ENCODE results near the gene TGFB3.
"Not testable (repeated sequence)": the region's sequence is repeated elsewhere in the genome, so short reads cannot be mapped to it uniquely, and the experiment has no call there.

The TGFB3 gene

DNA sequence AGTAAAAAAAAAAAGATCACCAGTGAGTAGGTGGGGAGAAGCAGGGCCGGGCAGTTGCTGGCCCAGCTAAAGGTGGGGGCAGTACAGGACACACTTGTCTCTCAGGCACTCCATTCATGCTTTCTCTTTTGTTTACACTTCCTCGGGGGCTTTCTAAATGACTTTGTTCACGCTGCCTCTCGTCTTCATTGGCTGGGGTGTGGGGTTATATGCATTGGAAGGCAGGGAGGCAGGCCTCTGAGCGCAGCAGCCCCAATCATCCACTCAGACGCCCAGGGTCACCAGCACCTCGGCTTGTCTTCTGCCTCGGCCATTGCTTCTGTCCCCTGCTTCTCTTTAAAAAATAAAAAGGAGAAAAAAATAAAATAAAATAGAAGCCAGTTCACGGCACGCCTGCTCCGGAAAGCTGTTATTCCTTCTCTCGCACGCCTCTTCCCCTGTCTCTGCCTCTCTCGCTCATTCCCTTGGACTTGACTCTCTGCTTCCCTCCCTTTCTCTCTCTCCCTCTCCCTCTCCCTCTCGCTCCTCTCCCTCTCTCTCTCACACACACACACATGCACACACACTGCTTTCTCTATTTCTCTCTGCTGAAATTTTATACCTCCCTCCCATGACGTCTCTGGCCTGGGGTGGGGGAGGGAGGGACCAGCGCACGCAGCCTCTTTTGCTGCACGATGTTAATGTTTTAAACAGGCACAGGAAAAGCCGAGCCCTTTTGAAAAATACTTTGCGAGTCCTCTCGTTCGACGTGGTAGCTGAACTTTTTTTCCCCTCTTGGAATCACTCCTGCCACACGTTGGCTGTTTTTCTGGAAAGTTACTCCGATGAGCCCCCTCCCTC is at the start of gene TGFB3:
TGFB3 (minus strand) TSS at position 570 of the 840 bp plus-strand sequence. CDS start 1,102 bp downstream, outside the sequence.
- DNase-seq (ENCODE audit: extremely low read depth in 1 of 2, low read depth in 1 of 2), result peak in 1 of 2 donors; percentile 25

GRCh38 chr14:76024211-76024907 is 42.6 kb upstream of the TGFB3 start:
- DNase-seq (ENCODE audit: extremely low read depth in 1 of 2, low read depth in 1 of 2), result no peak

DNA sequence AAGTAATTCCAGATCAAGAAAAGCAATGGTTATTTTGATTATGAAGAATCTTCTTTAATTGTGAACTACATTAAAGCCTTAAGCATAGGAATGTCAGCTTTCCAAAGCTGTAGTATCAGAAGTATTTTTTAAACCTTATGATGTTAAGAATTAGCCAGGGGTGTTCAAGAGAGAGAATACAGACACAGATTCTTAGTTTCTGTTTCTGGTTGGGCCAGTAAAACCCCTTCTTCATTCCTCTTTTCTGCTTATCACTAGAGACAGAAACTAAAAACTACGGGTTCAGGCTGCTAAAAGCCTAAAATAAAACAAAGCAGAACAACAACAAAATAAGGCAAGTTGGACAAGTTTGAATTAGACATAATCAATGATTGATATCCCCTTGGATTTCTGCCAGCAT is 42.0 kb upstream of the TGFB3 start:
- no peak for DNase-seq (ENCODE audit: extremely low read depth in 1 of 2, low read depth in 1 of 2)

DNA sequence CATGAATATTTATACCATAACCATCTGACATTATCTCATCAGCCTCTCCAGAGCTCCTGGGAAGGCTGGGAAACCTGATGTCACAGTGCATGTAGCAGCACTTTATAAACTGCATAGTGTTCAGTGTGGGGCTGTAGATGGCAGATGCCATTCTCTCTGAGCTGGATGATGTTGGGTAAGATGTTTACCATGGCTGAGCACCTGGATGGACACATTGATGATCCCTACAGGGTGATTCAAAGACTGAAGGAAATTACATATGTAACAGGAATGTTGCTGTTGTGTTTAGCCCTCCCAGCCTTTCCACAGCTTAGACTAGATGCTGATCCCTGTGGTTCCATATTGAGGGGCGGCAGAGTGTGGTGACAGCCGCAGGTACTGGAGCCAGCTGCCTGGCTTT is 41.2 kb upstream of the TGFB3 start:
- no peak for DNase-seq (ENCODE audit: extremely low read depth in 1 of 2, low read depth in 1 of 2)

DNA sequence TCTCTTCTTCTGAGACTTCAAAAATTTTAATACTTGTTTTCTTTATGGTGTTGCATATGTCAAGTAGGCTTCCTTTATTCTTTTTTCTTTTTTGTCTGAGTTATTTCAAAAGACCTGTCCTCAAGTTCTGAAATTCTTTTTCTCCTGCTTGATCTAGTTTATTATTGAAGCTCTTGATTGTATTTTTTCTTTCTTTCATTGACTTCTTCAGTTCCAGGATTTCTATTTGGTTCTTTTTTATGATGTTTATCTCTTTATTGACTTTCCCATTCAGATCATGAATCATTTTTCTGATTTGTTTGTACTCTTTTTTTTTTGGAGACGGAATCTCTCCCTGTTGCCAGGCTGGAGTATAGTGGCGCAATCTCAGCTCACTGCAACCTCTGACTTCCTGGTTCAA is 37.9 kb upstream of the TGFB3 start:
- DNase-seq (ENCODE audit: extremely low read depth in 1 of 2, low read depth in 1 of 2), result no peak

- DNase-seq (ENCODE audit: extremely low read depth in 1 of 2, low read depth in 1 of 2), result no peak
Observed at GRCh38 chr14:76015668-76016067, 33.9 kb upstream of the TGFB3 start.

DNA sequence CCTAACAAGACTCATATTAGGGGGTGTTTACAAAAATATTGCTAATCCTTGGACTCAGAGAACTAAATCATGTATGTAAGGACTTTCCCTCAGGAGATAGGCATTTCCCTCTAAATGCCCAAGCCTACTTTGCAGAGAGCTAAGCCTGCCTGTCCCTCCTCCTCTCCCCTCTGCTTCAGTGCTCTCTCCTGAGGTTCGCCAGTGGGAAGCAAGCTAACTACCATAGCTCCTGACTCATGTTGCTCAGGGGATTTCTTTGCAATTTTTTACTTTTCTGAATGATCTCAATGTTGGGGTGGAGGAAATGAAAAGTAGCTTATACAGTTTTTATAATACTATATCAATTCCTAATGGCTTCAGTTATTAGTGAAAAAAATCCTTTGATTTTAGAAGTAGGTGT is 33.4 kb upstream of the TGFB3 start:
- no peak for DNase-seq (ENCODE audit: extremely low read depth in 1 of 2, low read depth in 1 of 2)

- DNase-seq (ENCODE audit: extremely low read depth in 1 of 2, low read depth in 1 of 2), result no peak
Observed at GRCh38 chr14:76012354-76012753, 30.6 kb upstream of the TGFB3 start.

DNA sequence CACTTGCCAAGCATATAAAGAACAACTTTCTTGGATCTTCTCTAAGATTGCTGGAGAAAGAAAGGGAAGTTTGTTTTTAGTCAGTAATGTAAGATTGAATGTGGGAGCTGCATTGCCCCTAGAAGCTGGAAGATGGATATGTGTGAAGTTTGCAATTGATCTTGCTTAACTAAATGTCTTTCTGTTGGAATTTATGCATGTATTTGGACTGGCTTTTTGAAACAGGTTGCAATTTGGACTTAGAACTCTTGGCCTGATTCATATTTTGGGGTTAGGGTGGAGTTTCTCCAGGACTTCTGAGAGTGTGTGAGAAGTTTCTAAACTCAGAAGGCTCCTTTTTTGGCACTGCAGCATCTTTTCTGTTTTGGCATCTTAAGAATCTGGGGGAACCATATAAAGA is 30.1 kb upstream of the TGFB3 start:
- no peak for DNase-seq (ENCODE audit: extremely low read depth in 1 of 2, low read depth in 1 of 2)

GRCh38 chr14:76009627-76010026 is 27.8 kb upstream of the TGFB3 start:
- not testable (repeated sequence) for DNase-seq (ENCODE audit: extremely low read depth in 1 of 2, low read depth in 1 of 2)

DNA sequence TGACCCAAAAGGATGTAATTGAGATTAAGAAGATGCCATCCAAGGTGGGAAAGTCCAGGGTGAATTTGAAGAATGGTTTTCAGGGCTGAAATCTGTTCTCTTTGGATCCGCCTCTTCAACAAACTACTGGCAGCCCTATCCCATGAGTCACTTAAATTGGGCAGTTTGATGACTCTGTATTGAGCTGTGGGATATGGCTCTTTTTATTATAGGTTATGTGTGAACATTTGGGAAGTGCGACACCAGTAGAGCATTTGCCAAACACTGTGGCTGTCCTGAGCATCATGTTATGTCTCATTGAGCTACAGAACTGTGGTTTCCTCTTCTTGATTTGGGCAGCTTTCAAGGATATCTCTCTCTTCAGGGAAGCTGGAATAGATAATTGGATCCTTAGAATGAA is 26.1 kb upstream of the TGFB3 start:
- no peak for DNase-seq (ENCODE audit: extremely low read depth in 1 of 2, low read depth in 1 of 2)

- DNase-seq (ENCODE audit: extremely low read depth in 1 of 2, low read depth in 1 of 2), result no peak
Observed at GRCh38 chr14:76007379-76007778, 25.6 kb upstream of the TGFB3 start.

DNA sequence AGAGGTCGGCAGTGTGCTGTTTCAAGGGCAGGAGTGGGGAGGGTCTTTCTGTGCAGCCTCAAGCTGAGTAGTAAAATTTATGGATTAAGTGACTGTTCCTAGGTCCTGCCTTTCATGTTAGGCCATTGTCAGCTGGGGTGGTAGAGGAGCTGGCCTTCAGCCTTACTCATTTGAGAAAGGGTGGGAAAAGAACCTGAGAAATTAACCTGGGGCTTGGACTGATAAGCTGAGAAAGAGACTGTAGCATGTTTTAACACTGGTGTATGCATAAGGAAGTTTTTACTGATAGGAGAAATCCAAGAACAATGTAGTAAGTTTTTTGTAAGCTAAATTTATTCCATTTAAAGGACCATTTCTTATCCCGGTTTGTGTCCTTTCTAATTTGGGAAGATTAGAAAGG is 24.5 kb upstream of the TGFB3 start:
- DNase-seq (ENCODE audit: extremely low read depth in 1 of 2, low read depth in 1 of 2), result no peak

DNA sequence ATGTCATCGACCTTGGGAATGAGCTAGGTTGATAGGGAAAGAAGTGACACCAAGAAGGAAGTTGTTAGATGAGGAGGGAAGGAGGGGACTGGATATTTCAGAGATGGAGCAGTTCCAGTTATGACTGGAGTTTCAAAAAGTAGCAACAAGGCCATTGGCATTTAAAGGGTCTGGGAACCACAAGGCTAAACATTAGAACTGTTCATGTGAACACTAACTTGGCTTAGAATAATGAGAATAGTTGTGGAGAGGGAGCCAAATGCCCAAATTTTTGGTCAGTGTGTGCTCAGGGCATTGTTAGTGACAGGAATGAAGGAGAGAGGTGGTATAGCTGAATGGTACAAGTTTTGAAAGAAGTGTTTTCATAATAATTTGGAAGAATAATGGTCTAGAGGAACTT is 20.6 kb upstream of the TGFB3 start:
- DNase-seq (ENCODE audit: extremely low read depth in 1 of 2, low read depth in 1 of 2), result no peak

DNA sequence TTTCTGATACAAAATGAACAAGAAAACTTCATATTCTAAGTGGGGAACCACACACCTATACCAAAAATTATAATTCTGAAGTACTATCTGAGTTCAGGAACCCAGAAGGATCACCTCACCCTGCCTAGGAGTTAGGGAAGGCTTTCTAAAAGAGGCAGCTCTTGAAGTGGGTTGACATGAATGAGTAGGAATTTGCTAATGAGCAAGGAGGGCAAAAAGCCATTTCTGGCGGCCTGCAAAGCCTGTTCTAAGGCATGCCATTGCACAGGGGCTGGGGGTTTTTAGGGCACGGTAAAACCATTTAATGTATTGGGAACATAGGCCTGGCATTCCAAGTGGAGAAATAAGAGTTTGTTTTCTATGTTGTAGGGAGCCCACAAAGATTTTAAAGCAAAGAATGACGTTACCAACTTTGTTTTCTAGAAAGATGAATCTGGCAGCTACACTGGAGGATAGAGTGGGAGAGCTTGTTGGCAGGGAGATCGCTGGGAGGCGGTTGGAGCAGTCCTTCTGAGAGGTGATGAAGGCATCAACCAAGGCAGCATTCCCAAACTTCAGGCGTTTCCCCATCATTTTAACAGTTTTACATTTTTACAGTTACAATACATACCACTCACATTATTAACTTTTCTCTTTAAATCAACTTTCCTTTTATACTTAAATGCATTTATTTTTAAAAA is 17.9 kb upstream of the TGFB3 start:
- no peak for DNase-seq (ENCODE audit: extremely low read depth in 1 of 2, low read depth in 1 of 2)

DNA sequence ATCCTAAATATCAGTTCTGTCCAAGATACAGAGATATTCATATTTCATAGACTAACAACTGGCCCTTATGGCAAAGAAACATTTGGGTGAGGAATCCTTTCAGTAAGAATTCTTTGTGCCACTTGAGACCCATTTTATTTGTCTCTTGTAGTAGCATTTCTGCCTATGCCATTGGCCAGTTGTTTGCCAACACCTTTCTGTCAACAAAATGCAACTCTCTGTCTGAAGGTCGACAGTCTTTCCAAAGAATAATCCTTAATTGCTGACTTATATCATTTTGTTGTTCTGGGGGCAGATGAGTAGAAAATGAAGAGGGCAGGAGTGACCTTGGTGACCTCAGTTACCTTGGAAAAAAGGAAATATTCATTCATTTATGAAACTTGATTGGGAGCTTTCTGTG is 14.7 kb upstream of the TGFB3 start:
- DNase-seq (ENCODE audit: extremely low read depth in 1 of 2, low read depth in 1 of 2), result no peak

GRCh38 chr14:75995372-75996041 is 13.7 kb upstream of the TGFB3 start:
- no peak for DNase-seq (ENCODE audit: extremely low read depth in 1 of 2, low read depth in 1 of 2)

DNA sequence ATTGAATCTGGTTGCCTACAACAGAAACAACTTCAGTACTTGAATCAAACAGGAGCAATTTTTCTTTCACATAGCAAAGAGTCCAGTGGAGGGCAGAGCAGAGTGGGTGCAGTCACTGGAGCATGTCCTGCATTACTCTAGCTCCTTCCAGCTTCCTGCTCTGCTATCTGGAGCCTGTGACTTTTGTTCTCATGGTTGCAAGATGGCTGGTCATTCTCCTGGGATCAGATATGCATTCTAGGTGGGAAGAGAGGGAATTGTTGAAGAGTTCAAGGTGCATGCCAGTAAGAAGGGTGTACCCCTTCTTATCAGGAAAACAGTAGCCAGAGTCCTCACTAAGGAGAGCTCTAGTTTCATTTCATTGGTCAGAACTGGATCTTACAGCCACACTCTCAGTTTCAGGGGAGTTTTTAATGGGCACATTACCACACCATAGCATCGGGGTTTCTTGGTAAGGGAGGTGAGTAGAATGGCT is 11.8 kb upstream of the TGFB3 start:
- no peak for DNase-seq (ENCODE audit: extremely low read depth in 1 of 2, low read depth in 1 of 2)

DNA sequence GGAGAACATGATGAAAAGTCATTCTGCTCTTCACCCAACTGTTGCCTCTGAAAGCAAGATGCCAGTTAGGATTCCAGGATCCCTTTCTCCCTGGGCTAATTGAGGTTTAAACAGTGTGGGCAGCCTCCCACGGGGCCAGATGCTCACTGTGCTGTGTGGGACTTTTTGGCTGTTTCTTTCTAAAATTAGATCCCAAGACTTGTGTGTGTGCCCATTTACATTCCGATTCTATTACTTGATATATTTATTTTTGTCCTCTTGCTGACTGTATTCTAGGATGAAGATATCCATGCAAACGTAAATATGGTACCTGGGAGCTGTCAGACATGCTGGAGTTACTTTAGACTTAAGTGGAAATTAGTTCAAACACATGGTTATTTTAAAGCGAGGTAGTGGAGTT is 10.0 kb upstream of the TGFB3 start:
- no peak for DNase-seq (ENCODE audit: extremely low read depth in 1 of 2, low read depth in 1 of 2)

DNA sequence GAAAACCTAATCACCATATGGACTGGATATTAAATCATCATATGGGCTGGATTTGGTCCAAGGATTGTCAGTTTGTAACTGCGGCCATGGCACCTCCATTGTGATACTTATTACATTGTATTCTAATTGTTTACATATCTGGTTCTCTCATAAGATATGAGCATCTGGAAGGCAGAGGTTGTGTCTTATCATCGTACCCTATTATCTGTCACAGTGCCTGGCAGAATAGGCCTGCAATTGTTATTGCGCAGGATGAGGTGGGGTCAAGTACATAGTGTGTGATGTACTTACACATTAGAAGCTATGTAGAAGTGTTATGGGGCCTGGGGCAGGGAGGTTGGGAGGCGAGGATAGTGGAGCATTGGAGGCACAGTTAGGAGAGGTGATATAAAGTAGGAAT is 8.5 kb upstream of the TGFB3 start:
- DNase-seq (ENCODE audit: extremely low read depth in 1 of 2, low read depth in 1 of 2), result no peak

DNA sequence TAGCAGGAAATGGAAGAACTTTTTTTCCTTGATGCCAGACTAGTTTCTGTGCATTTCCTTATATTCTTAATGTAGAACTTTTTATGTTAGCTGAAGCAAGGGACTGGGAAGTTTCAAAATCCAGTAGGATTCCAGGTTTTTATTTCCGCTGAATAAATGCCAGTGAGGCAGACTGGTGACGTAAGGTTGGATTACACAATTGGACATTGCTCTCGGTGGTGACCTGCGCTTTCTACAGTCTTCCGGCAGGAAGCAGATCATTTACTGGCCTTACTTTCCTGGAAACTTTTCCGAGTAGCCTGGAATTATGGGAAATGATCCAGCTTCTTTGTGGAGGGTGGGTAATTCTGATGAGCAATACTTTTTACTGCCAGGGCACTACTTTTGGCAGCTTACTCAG is 7.3 kb upstream of the TGFB3 start:
- no peak for DNase-seq (ENCODE audit: extremely low read depth in 1 of 2, low read depth in 1 of 2)

Data from stimulated activated CD8-positive, alpha-beta memory T cell treated with anti-CD3 and anti-CD28 coated beads, Interleukin-7, amount 100 ng/mL, for 48 hours (primary cell).